GM18505 (cell line): ENCODE data around the gene FLII.

ENCODE experiments used
- ATAC-seq: cut with Tn5 transposase; IDR thresholded peaks from one replicate; pipeline ENCODE4 v1.9.1; 2021; ENCODE audit not compliant: unreplicated experiment
- POLR2A ChIP-seq: IDR thresholded peaks from 4 replicates; pipeline ENCODE4 v1.6.1; 2011; ENCODE audit warnings: borderline replicate concordance; ENCODE audit not compliant: insufficient read depth, insufficient read length; ENCODE audit errors: extremely low read depth

The FLII gene

GRCh38 chr17:18201108-18201507, 57.4 kb downstream of the FLII start:
- no peak for TF ChIP-seq POLR2A
- ATAC-seq: no peak

- TF ChIP-seq POLR2A: no peak
These were observed 60.0 kb downstream of the FLII start for GRCh38 chr17:18198530-18198929.

GRCh38 chr17:18197535-18198194, 60.9 kb downstream of the FLII start:
- ATAC-seq: no peak
- TF ChIP-seq POLR2A: no peak

More at GRCh38 chr17:18198530-18198929, 60.0 kb downstream of the FLII start:
- no peak for ATAC-seq

GRCh38 chr17:18195246-18195645, 63.3 kb downstream of the FLII start:
- no peak for ATAC-seq
- no peak for TF ChIP-seq POLR2A
